IPS-20b (cell line): ENCODE measurements around the gene LRIG3.

Experiments
- H3K27ac ChIP-seq: one replicate; pipeline ENCODE4 v1.5.1; 2013; ENCODE audit warnings: low read length
- H3K27me3 ChIP-seq: 2 replicates; pipeline ENCODE4 v1.6.1; 2013; ENCODE audit warnings: mild to moderate bottlenecking, low read length, inconsistent platforms; ENCODE audit not compliant: insufficient read depth
- H3K36me3 ChIP-seq: 2 replicates; pipeline ENCODE4 v1.6.1; 2013; ENCODE audit warnings: low read depth, mild to moderate bottlenecking, inconsistent platforms, low read length, moderate library complexity; ENCODE audit not compliant: insufficient read depth
- H3K4me1 ChIP-seq: 2 replicates; pipeline ENCODE4 v1.6.1; 2013; ENCODE audit warnings: mild to moderate bottlenecking, control low read depth, inconsistent platforms, low read length, moderate library complexity; ENCODE audit not compliant: insufficient read depth
- H3K4me3 ChIP-seq: 2 replicates; pipeline ENCODE4 v1.5.1; 2013; ENCODE audit warnings: mild to moderate bottlenecking, low read length, inconsistent platforms
- H3K9ac ChIP-seq: 2 replicates; pipeline ENCODE4 v1.6.1; 2013; ENCODE audit warnings: low read depth, mild to moderate bottlenecking, inconsistent platforms, low read length, moderate library complexity
- H3K9me3 ChIP-seq: 2 replicates; pipeline ENCODE4 v1.6.1; 2013; ENCODE audit warnings: mild to moderate bottlenecking, low read depth, low read length, inconsistent platforms; ENCODE audit not compliant: insufficient read depth

Gene LRIG3, protein sequence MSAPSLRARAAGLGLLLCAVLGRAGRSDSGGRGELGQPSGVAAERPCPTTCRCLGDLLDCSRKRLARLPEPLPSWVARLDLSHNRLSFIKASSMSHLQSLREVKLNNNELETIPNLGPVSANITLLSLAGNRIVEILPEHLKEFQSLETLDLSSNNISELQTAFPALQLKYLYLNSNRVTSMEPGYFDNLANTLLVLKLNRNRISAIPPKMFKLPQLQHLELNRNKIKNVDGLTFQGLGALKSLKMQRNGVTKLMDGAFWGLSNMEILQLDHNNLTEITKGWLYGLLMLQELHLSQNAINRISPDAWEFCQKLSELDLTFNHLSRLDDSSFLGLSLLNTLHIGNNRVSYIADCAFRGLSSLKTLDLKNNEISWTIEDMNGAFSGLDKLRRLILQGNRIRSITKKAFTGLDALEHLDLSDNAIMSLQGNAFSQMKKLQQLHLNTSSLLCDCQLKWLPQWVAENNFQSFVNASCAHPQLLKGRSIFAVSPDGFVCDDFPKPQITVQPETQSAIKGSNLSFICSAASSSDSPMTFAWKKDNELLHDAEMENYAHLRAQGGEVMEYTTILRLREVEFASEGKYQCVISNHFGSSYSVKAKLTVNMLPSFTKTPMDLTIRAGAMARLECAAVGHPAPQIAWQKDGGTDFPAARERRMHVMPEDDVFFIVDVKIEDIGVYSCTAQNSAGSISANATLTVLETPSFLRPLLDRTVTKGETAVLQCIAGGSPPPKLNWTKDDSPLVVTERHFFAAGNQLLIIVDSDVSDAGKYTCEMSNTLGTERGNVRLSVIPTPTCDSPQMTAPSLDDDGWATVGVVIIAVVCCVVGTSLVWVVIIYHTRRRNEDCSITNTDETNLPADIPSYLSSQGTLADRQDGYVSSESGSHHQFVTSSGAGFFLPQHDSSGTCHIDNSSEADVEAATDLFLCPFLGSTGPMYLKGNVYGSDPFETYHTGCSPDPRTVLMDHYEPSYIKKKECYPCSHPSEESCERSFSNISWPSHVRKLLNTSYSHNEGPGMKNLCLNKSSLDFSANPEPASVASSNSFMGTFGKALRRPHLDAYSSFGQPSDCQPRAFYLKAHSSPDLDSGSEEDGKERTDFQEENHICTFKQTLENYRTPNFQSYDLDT

DNA sequence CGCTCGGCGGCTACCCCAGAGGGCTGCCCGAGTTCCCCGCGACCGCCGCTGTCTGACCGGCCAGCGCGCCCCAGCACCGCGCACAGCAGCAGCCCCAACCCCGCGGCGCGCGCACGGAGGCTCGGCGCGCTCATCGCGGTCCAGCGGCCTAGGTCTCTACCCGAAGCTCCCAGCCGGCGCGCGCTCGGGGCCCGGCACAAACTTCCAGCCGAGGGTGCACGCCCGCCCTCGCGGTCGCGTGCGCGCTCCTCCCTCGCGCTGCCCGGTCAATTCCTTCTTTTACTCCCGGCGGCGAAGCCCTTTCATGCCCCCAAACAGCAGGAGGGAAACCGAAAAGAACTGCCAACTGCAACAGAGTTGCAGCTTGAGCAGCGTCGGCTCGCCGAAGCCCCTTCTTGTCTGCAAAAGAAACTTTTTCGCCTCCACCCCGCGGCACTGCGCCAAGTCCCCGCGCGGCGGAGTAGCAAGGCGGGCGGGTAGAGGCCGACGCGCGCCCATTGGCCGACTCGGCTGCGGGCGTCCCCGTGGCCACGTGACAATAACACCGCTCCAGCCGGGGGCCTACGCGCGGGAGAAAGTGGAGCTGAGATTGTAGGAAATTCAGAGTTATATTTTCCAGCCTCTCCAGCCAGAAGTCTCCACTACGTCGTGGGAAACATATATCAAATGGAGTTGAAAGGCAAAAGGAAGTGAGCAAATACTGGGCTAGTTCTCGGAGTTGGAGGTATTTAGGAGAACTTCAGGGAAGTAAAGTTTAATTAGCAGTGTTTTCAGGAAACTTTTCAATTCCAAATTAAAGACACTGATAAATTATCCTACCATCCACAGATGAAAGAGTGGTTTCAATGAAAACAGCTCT lies at the start of gene LRIG3:
TSS of gene LRIG3 (minus strand) at position 403 of the 859 bp plus-strand sequence. CDS start at position 134, 269 bp downstream.
- Histone ChIP-seq H3K4me3 (peak within 1 kb of the TSS; percentile 86), H3K36me3 (no peaks in the 10 kb centered on the region), H3K27ac (no peak within 1 kb of the TSS), H3K9me3 (no peaks in the 10 kb centered on the region), H3K9ac (peak within 1 kb of the TSS; percentile 81; the same call in 1 of the 2 replicates), H3K27me3 (peaks cover 10% of the 10 kb centered on the region), H3K4me1 (peaks cover 40% of the 10 kb centered on the region; the same call in 1 of the 2 replicates)

DNA sequence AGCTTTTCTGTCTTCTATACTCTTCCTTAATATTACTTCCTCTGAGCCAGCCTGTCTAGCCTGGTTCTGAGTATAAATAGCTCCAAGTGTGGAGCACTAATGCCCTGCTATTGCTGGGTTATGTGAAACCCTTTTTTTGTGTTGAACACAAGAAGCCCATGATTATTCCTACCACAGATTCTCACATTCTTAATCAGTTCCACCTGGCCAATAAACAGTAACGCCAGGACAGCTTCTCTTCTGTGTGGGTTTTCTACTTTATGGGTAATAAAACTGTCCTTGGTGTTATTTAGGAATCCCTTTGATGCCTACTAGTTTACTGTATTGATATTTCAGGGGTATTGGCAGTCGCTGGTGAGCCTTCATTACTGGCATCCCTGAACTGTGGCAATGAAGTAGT lies 48.9 kb upstream of the LRIG3 start:
- Histone ChIP-seq H3K27me3 (no peaks in the 10 kb centered on the region), H3K9me3 (no peaks in the 10 kb centered on the region), H3K27ac (no peak overlapping the region), H3K4me1 (no peaks in the 10 kb centered on the region), H3K9ac (no peak overlapping the region), H3K36me3 (no peaks in the 10 kb centered on the region), H3K4me3 (no peak overlapping the region)

DNA sequence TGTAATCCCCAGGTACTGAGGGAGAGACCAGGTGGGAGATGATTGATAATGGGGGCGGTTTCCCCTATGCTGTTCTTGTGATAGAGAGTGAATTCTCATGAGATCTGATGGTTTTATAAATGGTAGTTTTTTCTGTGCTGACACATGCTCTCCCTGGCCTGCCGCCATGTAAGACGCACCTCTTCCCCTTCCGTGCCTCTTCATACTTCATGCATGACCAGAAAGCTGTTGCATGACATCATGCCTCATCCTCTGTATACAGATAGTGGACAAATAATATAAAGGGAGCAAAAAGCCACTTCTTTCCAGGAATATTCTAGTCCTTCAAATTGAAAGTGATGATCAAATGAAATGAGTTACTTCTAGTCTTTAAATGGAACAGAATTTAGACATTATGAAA lies 47.3 kb upstream of the LRIG3 start:
- Histone ChIP-seq H3K9me3 (no peaks in the 10 kb centered on the region), H3K4me3 (no peak overlapping the region), H3K9ac (no peak overlapping the region), H3K27ac (no peak overlapping the region), H3K27me3 (no peaks in the 10 kb centered on the region), H3K36me3 (no peaks in the 10 kb centered on the region), H3K4me1 (no peaks in the 10 kb centered on the region; the same call in 1 of the 2 replicates)

DNA sequence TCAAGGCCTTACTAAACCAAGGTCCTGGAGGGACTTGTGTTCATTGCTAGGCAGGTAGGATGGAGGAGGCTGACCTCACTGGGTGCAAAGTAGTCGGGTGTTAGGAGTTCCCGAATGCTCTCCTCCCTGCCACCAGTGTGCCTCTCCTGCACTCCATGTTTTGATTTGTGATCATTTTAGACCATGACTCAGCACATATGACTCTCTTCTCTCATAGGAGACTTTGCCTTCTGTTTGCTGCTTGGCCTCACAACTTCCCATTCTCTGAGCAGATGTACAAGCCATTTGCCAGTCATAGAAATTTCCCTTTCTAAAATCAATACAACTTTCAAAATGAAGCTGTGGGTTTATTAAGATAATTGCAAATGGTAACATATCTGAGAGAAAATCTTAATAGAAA lies 46.6 kb upstream of the LRIG3 start:
- no peaks in the 10 kb centered on the region for H3K9me3 ChIP-seq
- no peak overlapping the region for H3K9ac ChIP-seq
- H3K27me3 ChIP-seq, result no peaks in the 10 kb centered on the region
- H3K4me3 ChIP-seq, result no peak overlapping the region
- H3K27ac ChIP-seq, result no peak overlapping the region
- H3K4me1 ChIP-seq, result peaks cover 3% of the 10 kb centered on the region; the same call in 1 of the 2 replicates
- H3K36me3 ChIP-seq, result no peaks in the 10 kb centered on the region

DNA sequence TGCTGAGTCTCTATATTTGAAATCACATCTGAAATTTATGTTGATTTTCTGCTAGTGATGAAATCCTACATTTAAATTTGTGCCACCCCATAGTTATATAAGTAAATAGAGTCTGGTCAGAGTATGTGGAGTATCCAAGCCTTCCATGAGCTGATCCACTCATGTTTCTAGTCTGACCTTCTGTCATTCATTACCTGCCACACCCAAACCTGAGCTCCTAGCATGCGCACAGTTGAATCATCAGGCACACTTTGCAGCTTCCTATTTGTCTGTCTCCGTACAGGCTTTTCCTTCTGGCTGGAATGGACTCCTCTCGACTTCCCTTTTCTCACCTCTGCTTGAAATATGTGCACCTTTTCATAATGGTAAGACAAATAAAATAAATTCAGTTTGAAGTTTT lies 45.3 kb upstream of the LRIG3 start:
- H3K9ac ChIP-seq, result no peak overlapping the region
- H3K4me3 ChIP-seq, result no peak overlapping the region
- no peak overlapping the region for H3K27ac ChIP-seq
- no peaks in the 10 kb centered on the region for H3K27me3 ChIP-seq
- H3K36me3 ChIP-seq, result no peaks in the 10 kb centered on the region
- peaks cover 7% of the 10 kb centered on the region; the same call in 1 of the 2 replicates for H3K4me1 ChIP-seq
- no peaks in the 10 kb centered on the region for H3K9me3 ChIP-seq

DNA sequence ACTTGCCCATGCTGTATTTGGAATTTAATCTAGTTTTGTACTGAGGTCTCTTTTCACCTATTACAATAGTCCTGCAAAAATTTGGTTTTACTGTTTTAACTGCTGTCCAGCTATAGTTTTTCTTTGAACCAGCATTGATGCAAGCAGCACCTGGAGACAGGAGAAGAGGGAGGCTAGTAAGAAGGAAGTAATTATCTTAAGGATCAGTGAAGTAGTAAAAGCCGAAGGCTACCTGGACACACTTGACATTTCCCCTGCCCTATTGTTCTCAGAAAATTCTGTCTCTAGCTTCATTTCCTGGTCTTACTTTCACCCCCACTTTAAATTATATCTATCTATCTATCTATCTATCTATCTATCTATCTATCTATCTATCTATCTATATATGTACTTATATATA lies 43.5 kb upstream of the LRIG3 start:
- no peak overlapping the region for H3K9ac ChIP-seq
- H3K9me3 ChIP-seq, result no peaks in the 10 kb centered on the region
- H3K4me3 ChIP-seq, result no peak overlapping the region
- no peak overlapping the region for H3K27ac ChIP-seq
- peaks cover 7% of the 10 kb centered on the region; the same call in 1 of the 2 replicates for H3K4me1 ChIP-seq
- H3K36me3 ChIP-seq, result no peaks in the 10 kb centered on the region
- no peaks in the 10 kb centered on the region for H3K27me3 ChIP-seq

DNA sequence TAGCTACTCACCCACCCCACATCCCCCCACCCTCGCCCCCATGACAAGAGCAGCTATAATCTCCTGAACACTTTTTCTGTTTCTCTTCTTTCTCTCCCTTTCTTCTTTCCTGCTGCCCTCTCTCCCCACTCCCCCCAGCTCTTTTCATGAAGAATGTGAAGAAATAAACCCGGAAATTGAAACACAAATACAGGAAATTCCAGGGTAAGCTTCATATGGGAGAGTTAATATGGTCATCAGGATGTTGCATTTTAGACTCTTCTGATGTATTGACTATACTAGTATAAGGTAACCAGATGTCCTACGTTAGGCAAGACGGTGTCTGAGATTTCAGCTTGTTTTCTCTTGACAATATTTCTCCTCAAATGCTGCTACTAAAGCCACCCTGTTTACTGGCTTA lies 41.6 kb upstream of the LRIG3 start:
- no peak overlapping the region for H3K9ac ChIP-seq
- no peaks in the 10 kb centered on the region for H3K27me3 ChIP-seq
- peaks cover 11% of the 10 kb centered on the region; the same call in 1 of the 2 replicates for H3K4me1 ChIP-seq
- no peak overlapping the region for H3K27ac ChIP-seq
- H3K36me3 ChIP-seq, result no peaks in the 10 kb centered on the region
- H3K9me3 ChIP-seq, result no peaks in the 10 kb centered on the region
- H3K4me3 ChIP-seq, result no peak overlapping the region

DNA sequence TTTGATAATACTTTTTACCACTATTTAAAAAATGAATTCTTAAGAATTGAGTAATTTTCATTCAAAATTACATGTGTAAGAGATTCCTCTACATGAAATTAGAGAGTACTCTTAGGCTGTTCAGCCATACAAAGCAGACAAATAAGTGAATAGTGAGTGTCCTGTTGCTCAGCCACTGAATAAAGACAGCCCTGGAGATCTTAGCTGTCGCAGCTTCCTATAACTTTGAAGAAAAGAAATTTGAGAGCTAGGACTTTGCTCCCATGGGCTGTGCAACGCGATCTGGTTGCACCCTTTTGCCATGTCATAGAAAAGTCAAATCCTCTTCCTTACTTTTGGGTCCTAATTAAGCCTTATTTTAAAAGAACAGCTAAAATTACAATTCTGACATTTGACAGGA lies 40.9 kb upstream of the LRIG3 start:
- Histone ChIP-seq H3K9me3 (no peaks in the 10 kb centered on the region), H3K4me1 (peaks cover 16% of the 10 kb centered on the region; the same call in 1 of the 2 replicates), H3K27me3 (no peaks in the 10 kb centered on the region), H3K4me3 (no peak overlapping the region), H3K9ac (no peak overlapping the region), H3K36me3 (no peaks in the 10 kb centered on the region), H3K27ac (no peak overlapping the region)

DNA sequence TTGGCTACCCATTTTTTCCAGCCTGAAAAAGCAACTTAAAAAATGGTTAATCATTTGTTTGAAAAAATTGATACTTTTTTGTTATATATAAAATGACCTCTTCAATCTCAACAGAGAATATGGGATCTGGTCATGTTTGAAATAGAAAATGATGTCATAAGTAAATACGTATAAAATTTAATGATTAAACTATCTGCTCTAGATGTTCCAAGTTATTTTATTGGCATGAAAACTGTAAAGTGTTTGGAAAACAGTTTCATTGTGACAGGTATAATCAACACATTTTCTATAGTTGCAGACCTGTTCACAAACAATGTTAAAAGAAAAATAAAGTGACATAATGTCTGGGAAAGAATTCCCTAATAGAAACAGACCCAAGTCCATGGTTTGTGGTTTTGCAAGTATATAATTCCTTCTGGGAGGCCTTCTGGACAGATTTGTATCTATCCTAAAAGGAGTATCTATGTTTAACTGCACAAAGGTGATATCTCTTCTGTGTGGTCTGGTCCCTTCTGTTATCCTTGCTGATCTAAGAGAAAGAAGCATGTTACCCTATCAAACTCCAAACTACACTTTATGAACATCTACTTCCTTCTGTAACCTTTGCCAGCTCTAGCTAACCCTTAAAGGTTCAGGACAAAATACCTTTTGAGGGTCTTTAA lies 39.5 kb upstream of the LRIG3 start:
- Histone ChIP-seq H3K4me3 (no peak overlapping the region), H3K9ac (no peak overlapping the region), H3K36me3 (no peaks in the 10 kb centered on the region), H3K27ac (no peak overlapping the region), H3K27me3 (no peaks in the 10 kb centered on the region), H3K9me3 (no peaks in the 10 kb centered on the region), H3K4me1 (peaks cover 20% of the 10 kb centered on the region; the same call in 1 of the 2 replicates)

DNA sequence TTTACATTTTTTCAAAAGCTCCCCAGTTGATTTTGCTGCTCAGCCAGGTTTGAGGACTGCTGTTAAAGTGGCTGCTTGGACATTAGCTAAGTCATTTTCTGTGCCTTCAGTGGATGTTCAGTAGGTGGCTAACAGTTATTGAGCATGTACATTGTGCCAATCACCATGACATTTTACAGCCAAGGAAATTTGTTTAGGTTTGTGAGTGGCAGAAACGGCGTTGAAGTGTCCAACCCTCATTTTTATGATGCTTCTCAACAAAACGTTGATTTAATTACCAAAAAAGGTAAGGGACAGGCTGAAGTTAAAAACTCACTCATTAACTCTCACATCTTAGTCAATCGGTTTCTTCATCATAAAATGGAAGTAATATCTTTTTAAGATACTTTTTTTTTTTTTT lies 37.0 kb upstream of the LRIG3 start:
- no peak overlapping the region for H3K27ac ChIP-seq
- peaks cover 20% of the 10 kb centered on the region; the same call in 1 of the 2 replicates for H3K4me1 ChIP-seq
- H3K9ac ChIP-seq, result no peak overlapping the region
- no peaks in the 10 kb centered on the region for H3K9me3 ChIP-seq
- no peak overlapping the region for H3K4me3 ChIP-seq
- no peaks in the 10 kb centered on the region for H3K27me3 ChIP-seq
- no peaks in the 10 kb centered on the region for H3K36me3 ChIP-seq
